Natural killer cell (primary cell): ENCODE data around the gene MRPS18A. TPM values are rescaled to one million over a fixed set of nuclear protein-coding genes. Genes with fewer than 3 reads are reported as not detected.

Experiments used
- ATAC-seq, 3 donors: fragments of 150-1000 bp in 2 of 3; fragments of 200-7000 bp in 1 of 3; cut with Tn5 transposase; 1 replicate in 1 of 3; 2 replicates in 2 of 3; pipeline ENCODE4 v1.10.0; 2021; ENCODE audit warnings: mild to moderate bottlenecking in 2 of 3, moderate library complexity in 2 of 3
- DNase-seq, 2 donors: peaks; one replicate each; pipeline versions ENCODE4 v3.0.0 to v3.0.0-alpha.2; 2013 to 2021; ENCODE audit warnings: mixed read lengths in 1 of 2
- H3K27ac ChIP-seq: one replicate; pipeline ENCODE4 v1.5.1; 2013; ENCODE audit warnings: mild to moderate bottlenecking, low read length
- H3K27me3 ChIP-seq: one replicate; pipeline ENCODE4 v1.6.1; 2013; ENCODE audit warnings: low read length; ENCODE audit not compliant: control insufficient read depth, insufficient read depth
- H3K36me3 ChIP-seq: one replicate; pipeline ENCODE4 v1.6.1; 2013; ENCODE audit warnings: low read length; ENCODE audit not compliant: control insufficient read depth, insufficient read depth
- H3K4me1 ChIP-seq: one replicate; pipeline ENCODE4 v1.6.1; 2013; ENCODE audit warnings: low read length; ENCODE audit not compliant: control insufficient read depth, insufficient read depth
- H3K4me3 ChIP-seq: one replicate; pipeline ENCODE4 v1.5.1; 2013; ENCODE audit warnings: low read length
- H3K9me3 ChIP-seq: one replicate; pipeline ENCODE4 v1.6.1; 2013; ENCODE audit warnings: low read length; ENCODE audit not compliant: control insufficient read depth, insufficient read depth
- H3K27ac Mint-ChIP-seq, 2 donors: one replicate each; pipeline ENCODE4 v1.8.0; 2022; ENCODE audit warnings: mild to moderate bottlenecking in 2 of 2, mixed read lengths in 2 of 2, moderate library complexity in 1 of 2
- H3K27me3 Mint-ChIP-seq, 2 donors: one replicate each; pipeline ENCODE4 v1.8.0; 2022; ENCODE audit warnings: low read depth in 2 of 2, mixed read lengths in 2 of 2
- H3K36me3 Mint-ChIP-seq: one replicate; pipeline ENCODE4 v1.8.0; 2022; ENCODE audit warnings: mixed read lengths
- H3K4me1 Mint-ChIP-seq, 2 donors: one replicate each; pipeline ENCODE4 v1.8.0; 2022; ENCODE audit warnings: mixed read lengths in 2 of 2
- H3K4me3 Mint-ChIP-seq: one replicate; pipeline ENCODE4 v1.8.0; 2022; ENCODE audit warnings: mild to moderate bottlenecking, moderate library complexity, mixed read lengths
- H3K9me3 Mint-ChIP-seq, 2 donors: one replicate each; pipeline ENCODE4 v1.8.0; 2022; ENCODE audit warnings: mixed read lengths in 2 of 2
- WGBS: methylation state at CpG from one replicate; pipeline ENCODE4 v1.1.7; 2013; ENCODE audit warnings: missing lambda C conversion rate; ENCODE audit not compliant: insufficient coverage; 5-methylcytosine and 5-hydroxymethylcytosine counted together
- intact Hi-C: fragments of 100-400 bp; cut with micrococcal nuclease; formaldehyde crosslinking; loops from one replicate; pipeline ENCODE4 v1.14.2; 2022
- total RNA-seq, 4 donors: library from RNA; stranded (reverse); fragments of 120-200 nt in 1 of 4; gene quantifications; one replicate each; pipeline versions ENCODE4 v1.2.3 to v1.2.4, GENCODE V29; 2013 to 2022
- TF ChIP-seq, protein P1 (sequence below): fragments of 200-600 bp; IDR thresholded peaks from one replicate; pipeline ENCODE4 v1.8.0; 2022; ENCODE audit warnings: antibody characterized with exemption

Gene MRPS18A
- total RNA-seq, 3 donors from 2014 or later (not counting 1 experiment from before 2014, with no cell fraction given) = 29.0 to 39.8 (median 33.1) TPM

DNA sequence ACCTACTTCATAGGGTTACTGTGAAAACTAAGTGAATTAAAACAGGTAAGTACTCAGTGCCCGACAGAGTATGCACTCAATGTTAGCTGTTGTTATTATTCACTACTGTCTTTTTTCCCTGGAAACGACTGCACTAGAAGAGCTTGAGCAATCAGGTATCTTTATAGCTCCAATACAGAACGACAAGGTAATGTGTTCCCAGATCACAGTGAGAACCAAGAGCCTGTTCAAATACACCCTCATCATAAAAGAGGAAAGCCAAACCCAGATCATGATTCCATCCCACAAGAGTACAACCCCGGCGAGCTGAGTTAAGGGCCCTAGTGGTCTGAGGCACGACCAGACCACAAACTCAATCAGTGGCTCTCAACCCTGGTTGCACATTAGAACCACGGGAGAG, 9.8 kb downstream of the MRPS18A start:
- intact Hi-C loops = no loop called here
- DNase-seq (no peak), ATAC-seq (no peak)
- Mint-ChIP-seq H3K9me3 (no peaks in the 10 kb centered on the region), H3K27ac (no peak overlapping the region), H3K27me3 (no peaks in the 10 kb centered on the region), H3K4me1 (peaks cover 0 to 3% of the 10 kb centered on the region in 2 donors), H3K36me3 (no peaks in the 10 kb centered on the region), H3K4me3 (no peak overlapping the region)
- WGBS = 92% methylated on average over 7 of the region's 7 CpGs
- Histone ChIP-seq H3K27me3 (no peaks in the 10 kb centered on the region), H3K4me1 (no peaks in the 10 kb centered on the region), H3K9me3 (no peaks in the 10 kb centered on the region), H3K27ac (no peak overlapping the region), H3K36me3 (peaks cover 81% of the 10 kb centered on the region), H3K4me3 (no peak overlapping the region)
- TF ChIP-seq, protein P1, sequence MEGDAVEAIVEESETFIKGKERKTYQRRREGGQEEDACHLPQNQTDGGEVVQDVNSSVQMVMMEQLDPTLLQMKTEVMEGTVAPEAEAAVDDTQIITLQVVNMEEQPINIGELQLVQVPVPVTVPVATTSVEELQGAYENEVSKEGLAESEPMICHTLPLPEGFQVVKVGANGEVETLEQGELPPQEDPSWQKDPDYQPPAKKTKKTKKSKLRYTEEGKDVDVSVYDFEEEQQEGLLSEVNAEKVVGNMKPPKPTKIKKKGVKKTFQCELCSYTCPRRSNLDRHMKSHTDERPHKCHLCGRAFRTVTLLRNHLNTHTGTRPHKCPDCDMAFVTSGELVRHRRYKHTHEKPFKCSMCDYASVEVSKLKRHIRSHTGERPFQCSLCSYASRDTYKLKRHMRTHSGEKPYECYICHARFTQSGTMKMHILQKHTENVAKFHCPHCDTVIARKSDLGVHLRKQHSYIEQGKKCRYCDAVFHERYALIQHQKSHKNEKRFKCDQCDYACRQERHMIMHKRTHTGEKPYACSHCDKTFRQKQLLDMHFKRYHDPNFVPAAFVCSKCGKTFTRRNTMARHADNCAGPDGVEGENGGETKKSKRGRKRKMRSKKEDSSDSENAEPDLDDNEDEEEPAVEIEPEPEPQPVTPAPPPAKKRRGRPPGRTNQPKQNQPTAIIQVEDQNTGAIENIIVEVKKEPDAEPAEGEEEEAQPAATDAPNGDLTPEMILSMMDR = no peak

DNA sequence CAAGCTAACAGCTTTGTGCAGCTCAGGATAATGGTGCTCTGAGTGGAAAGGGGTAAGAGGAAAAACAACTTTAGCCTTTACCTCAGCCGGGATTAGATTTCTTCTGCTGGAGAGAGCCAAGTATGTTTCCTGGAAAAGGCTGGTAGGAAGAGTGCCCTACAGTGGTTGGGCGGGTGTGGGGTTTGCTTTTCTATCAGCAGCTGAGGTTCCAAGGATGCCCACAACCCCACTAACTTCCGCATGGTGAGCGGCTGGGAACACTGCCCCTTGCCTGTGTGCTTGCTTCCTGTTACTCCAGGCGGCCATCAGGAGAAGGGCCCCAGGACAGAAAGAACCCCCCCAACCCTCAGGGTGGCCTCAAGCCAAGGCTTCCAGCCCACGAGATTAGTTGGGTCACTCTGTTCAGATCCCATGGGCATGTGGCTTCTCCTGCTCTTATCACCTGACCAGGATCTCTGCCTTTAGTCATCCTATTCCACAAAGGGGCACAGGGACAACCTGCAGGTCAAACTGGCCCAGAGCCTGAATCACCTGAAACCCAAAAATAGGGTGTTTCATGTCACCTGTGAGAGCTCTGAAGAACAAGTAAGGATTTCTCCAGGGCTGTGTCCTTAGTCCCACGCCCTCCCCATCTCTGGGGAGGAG, 10.5 kb downstream of the MRPS18A start:
- 98% methylated on average over 6 of the region's 7 CpGs for WGBS
- H3K4me1 ChIP-seq = no peaks in the 10 kb centered on the region
- Mint-ChIP-seq H3K36me3 (no peaks in the 10 kb centered on the region), H3K9me3 (no peaks in the 10 kb centered on the region), H3K27me3 (no peaks in the 10 kb centered on the region), H3K27ac (no peak overlapping the region), H3K4me3 (no peak overlapping the region), H3K4me1 (no peaks in the 10 kb centered on the region)
- TF ChIP-seq, protein P1 = no peak
- no peak overlapping the region for H3K27ac ChIP-seq
- H3K36me3 ChIP-seq = peaks cover 78% of the 10 kb centered on the region
- no peak overlapping the region for H3K4me3 ChIP-seq
- H3K27me3 ChIP-seq = no peaks in the 10 kb centered on the region
- intact Hi-C loops = no loop called here
- H3K9me3 ChIP-seq = no peaks in the 10 kb centered on the region
- ATAC-seq (no peak), DNase-seq (no peak)

DNA sequence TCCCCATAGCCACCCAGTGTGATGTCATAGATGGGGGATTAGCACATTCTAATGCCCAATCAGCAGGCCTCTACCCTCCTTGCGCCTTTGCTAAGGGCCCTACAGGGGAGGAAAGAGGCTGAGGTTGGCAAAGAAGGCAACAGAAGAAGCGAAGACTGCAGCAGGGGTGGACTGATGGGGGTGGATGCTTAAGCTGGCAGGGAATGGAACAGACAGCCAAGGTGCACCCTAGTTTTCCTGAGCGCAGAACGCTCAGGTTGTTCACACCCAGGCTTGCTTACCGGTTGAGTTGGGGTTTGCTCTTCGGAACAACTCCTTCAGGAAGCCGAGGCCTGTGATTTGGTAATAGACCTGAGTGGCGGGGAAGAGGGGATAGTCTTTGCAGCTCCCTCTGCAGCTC, 12.7 kb downstream of the MRPS18A start:
- ATAC-seq (no peak), DNase-seq (no peak)
- Histone ChIP-seq H3K36me3 (peaks cover 78% of the 10 kb centered on the region), H3K27ac (no peak overlapping the region), H3K27me3 (no peaks in the 10 kb centered on the region), H3K9me3 (no peaks in the 10 kb centered on the region), H3K4me1 (no peaks in the 10 kb centered on the region), H3K4me3 (no peak overlapping the region)
- H3K27me3 Mint-ChIP-seq = no peaks in the 10 kb centered on the region
- intact Hi-C loops = no loop called here
- peak overlapping the region in 1 of 2 donors; percentile 18 for H3K27ac Mint-ChIP-seq
- WGBS = over 99% methylated on average over 8 of the region's 8 CpGs
- H3K9me3 Mint-ChIP-seq = no peaks in the 10 kb centered on the region
- no peaks in the 10 kb centered on the region for H3K36me3 Mint-ChIP-seq
- TF ChIP-seq, protein P1 = no peak
- H3K4me1 Mint-ChIP-seq = no peaks in the 10 kb centered on the region
- H3K4me3 Mint-ChIP-seq = no peak overlapping the region

DNA sequence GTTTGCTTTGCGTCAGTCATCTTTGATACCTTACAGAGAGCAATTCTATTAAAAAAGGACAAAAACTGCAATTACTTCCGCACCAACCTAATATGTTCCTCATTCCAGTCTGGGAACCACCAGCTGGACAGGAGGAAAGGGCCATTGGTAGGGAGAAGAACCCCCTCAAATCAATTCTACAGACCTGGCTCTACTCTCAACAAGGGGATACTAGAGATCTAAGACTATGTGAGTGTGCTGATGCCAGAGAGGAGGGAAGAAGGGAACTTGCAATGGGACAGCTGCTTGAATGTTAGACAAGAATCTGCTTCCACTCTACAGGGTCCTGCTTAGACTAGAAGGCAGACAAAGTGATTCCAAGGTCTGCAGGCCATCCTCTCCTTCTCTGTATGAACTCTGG, 13.3 kb downstream of the MRPS18A start:
- no peak overlapping the region for H3K4me3 Mint-ChIP-seq
- no peak for ATAC-seq
- WGBS = no CpG with 5 or more reads among the region's 2 CpGs

More for the DNA sequence above, 13.3 kb downstream of the MRPS18A start:
- TF ChIP-seq, protein P1 = no peak
- H3K9me3 ChIP-seq = no peaks in the 10 kb centered on the region
- no peaks in the 10 kb centered on the region for H3K27me3 ChIP-seq
- Mint-ChIP-seq H3K36me3 (no peaks in the 10 kb centered on the region), H3K9me3 (no peaks in the 10 kb centered on the region), H3K4me1 (no peaks in the 10 kb centered on the region), H3K27ac (no peak overlapping the region), H3K27me3 (no peaks in the 10 kb centered on the region)
- H3K4me3 ChIP-seq = no peak overlapping the region
- no peak for DNase-seq
- intact Hi-C loops = no loop called here
- H3K36me3 ChIP-seq = peaks cover 72% of the 10 kb centered on the region
- no peak overlapping the region for H3K27ac ChIP-seq
- H3K4me1 ChIP-seq = no peaks in the 10 kb centered on the region
